HEK293 (cell line): ENCODE results near the gene NAGPA.
A peak's percentile ranks its signal among the peaks of the same experiment; 100 is the strongest.

Experiments
- CTCF ChIA-PET: fragments of 350-600 bp; formaldehyde crosslinking; extraction: SDS; loops from one replicate; lab custom pipeline; 2021; ENCODE audit warnings: antibody characterized with exemption; lab: Yijun Ruan, JAX
- POLR2A ChIA-PET: fragments of 300-600 bp; formaldehyde crosslinking; extraction: SDS; loops from one replicate; lab custom pipeline; 2020; ENCODE audit warnings: antibody characterized with exemption, inconsistent platforms; lab: Yijun Ruan, JAX
- H3K27ac ChIP-seq: fragments of 200-500 bp; sonication (Bioruptor generic); 2 replicates; pipeline ENCODE4 v1.5.1; 2014; ENCODE audit warnings: low read depth, low read length, control low read depth, inconsistent platforms; ENCODE audit errors: extremely low read depth
- H3K36me3 ChIP-seq, 2 experiments: fragments of 200-500 bp in 1 of 2; sonication (Bioruptor generic) in 1 of 2; 1 replicate in 1 of 2; 2 replicates in 1 of 2; pipeline ENCODE4 v1.5.1; 2014 to 2017; ENCODE audit warnings: inconsistent platforms in 2 of 2, low read length in 2 of 2; ENCODE audit not compliant: control insufficient read depth in 2 of 2, insufficient read depth in 1 of 2
- H3K4me1 ChIP-seq: fragments of 200-500 bp; sonication (Bioruptor generic); 2 replicates; pipeline ENCODE4 v1.5.1; 2014; ENCODE audit warnings: mild to moderate bottlenecking, low read length, inconsistent platforms; ENCODE audit not compliant: control insufficient read depth, insufficient read depth
- H3K4me3 ChIP-seq: 2 replicates; pipeline ENCODE4 v1.5.1; 2011; ENCODE audit warnings: low read depth, mild to moderate bottlenecking, control low read depth, low read length, moderate library complexity
- H3K9me3 ChIP-seq: fragments of 200-500 bp; sonication (Bioruptor generic); 2 replicates; pipeline ENCODE4 v1.5.1; 2014; ENCODE audit warnings: low read depth, low read length, inconsistent platforms; ENCODE audit not compliant: control insufficient read depth, insufficient read depth
- KLF17 ChIP-seq: fragments of 450-650 bp; formaldehyde crosslinking; IDR thresholded peaks from 2 replicates; pipeline ENCODE4 v1.5.1; 2016; ENCODE audit warnings: missing biosample characterization, missing genetic modification characterization
- ZBTB20 ChIP-seq: fragments of 450-650 bp; formaldehyde crosslinking; IDR thresholded peaks from 2 replicates; pipeline ENCODE4 v1.5.1; 2016; ENCODE audit warnings: missing biosample characterization, missing genetic modification characterization
- ZBTB7A ChIP-seq: fragments of 450-650 bp; formaldehyde crosslinking; IDR thresholded peaks from 2 replicates; pipeline ENCODE4 v1.5.1; 2016; ENCODE audit warnings: low read depth, missing biosample characterization, missing genetic modification characterization
- ZNF18 ChIP-seq: fragments of 450-650 bp; formaldehyde crosslinking; IDR thresholded peaks from 2 replicates; pipeline ENCODE4 v1.5.1; 2016; ENCODE audit warnings: missing biosample characterization, missing genetic modification characterization
- ZNF214 ChIP-seq: fragments of 450-650 bp; formaldehyde crosslinking; IDR thresholded peaks from 2 replicates; pipeline ENCODE4 v1.5.1; 2017; ENCODE audit warnings: missing biosample characterization, mild to moderate bottlenecking, missing genetic modification characterization, borderline replicate concordance
- ZNF221 ChIP-seq: fragments of 450-650 bp; formaldehyde crosslinking; IDR thresholded peaks from 2 replicates; pipeline ENCODE4 v1.5.1; 2017; ENCODE audit warnings: missing biosample characterization, missing genetic modification characterization, borderline replicate concordance
- ZNF391 ChIP-seq: fragments of 450-650 bp; formaldehyde crosslinking; IDR thresholded peaks from 2 replicates; pipeline ENCODE4 v1.5.1; 2016; ENCODE audit warnings: low read depth, missing biosample characterization, missing genetic modification characterization, borderline replicate concordance
- ZNF514 ChIP-seq: fragments of 450-650 bp; formaldehyde crosslinking; IDR thresholded peaks from 2 replicates; pipeline ENCODE4 v1.5.1; 2016; ENCODE audit warnings: missing biosample characterization, missing genetic modification characterization
- ZNF596 ChIP-seq: fragments of 450-650 bp; IDR thresholded peaks from 2 replicates; pipeline ENCODE4 v1.5.0; 2018; ENCODE audit warnings: missing biosample characterization, mild to moderate bottlenecking, missing genetic modification characterization, moderate library complexity
- ZNF629 ChIP-seq: fragments of 450-650 bp; formaldehyde crosslinking; IDR thresholded peaks from 2 replicates; pipeline ENCODE4 v1.5.1; 2017; ENCODE audit warnings: missing biosample characterization, missing genetic modification characterization
- ZNF677 ChIP-seq: fragments of 450-650 bp; IDR thresholded peaks from 2 replicates; pipeline ENCODE4 v1.5.0; 2018; ENCODE audit warnings: missing biosample characterization, mild to moderate bottlenecking, missing genetic modification characterization, moderate library complexity
- ZNF777 ChIP-seq: fragments of 450-650 bp; formaldehyde crosslinking; IDR thresholded peaks from 2 replicates; pipeline ENCODE4 v1.5.1; 2017; ENCODE audit warnings: missing biosample characterization, missing genetic modification characterization, borderline replicate concordance
- TF ChIP-seq, protein P1 (sequence below): fragments of 450-650 bp; formaldehyde crosslinking; IDR thresholded peaks from 2 replicates; pipeline ENCODE4 v1.5.1; 2016; ENCODE audit warnings: missing biosample characterization, missing genetic modification characterization, borderline replicate concordance
- TF ChIP-seq, protein P2 (sequence below): fragments of 450-650 bp; formaldehyde crosslinking; IDR thresholded peaks from 2 replicates; pipeline ENCODE4 v1.5.1; 2016; ENCODE audit warnings: missing biosample characterization, missing genetic modification characterization

The NAGPA gene

GRCh38 chr16:4990415-4990814 lies 43.3 kb downstream of the NAGPA start:
- Histone ChIP-seq H3K9me3 (no peaks in the 10 kb centered on the region), H3K36me3 (no peaks in the 10 kb centered on the region), H3K4me1 (no peaks in the 10 kb centered on the region), H3K4me3 (no peak overlapping the region)
- no peak for TF ChIP-seq ZNF596 (tag by site-specific recombination)
- TF ChIP-seq ZBTB7A (tag by site-specific recombination), result no peak
- TF ChIP-seq ZNF391 (tag by site-specific recombination), result no peak
- TF ChIP-seq, protein P1, sequence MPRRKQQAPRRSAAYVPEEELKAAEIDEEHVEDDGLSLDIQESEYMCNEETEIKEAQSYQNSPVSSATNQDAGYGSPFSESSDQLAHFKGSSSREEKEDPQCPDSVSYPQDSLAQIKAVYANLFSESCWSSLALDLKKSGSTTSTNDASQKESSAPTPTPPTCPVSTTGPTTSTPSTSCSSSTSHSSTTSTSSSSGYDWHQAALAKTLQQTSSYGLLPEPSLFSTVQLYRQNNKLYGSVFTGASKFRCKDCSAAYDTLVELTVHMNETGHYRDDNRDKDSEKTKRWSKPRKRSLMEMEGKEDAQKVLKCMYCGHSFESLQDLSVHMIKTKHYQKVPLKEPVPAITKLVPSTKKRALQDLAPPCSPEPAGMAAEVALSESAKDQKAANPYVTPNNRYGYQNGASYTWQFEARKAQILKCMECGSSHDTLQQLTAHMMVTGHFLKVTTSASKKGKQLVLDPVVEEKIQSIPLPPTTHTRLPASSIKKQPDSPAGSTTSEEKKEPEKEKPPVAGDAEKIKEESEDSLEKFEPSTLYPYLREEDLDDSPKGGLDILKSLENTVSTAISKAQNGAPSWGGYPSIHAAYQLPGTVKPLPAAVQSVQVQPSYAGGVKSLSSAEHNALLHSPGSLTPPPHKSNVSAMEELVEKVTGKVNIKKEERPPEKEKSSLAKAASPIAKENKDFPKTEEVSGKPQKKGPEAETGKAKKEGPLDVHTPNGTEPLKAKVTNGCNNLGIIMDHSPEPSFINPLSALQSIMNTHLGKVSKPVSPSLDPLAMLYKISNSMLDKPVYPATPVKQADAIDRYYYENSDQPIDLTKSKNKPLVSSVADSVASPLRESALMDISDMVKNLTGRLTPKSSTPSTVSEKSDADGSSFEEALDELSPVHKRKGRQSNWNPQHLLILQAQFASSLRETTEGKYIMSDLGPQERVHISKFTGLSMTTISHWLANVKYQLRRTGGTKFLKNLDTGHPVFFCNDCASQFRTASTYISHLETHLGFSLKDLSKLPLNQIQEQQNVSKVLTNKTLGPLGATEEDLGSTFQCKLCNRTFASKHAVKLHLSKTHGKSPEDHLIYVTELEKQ (tag by site-specific recombination), result no peak
- no peak for TF ChIP-seq ZNF777 (tag by site-specific recombination)
- no peak for TF ChIP-seq ZNF677 (tag by site-specific recombination)
- no peak for TF ChIP-seq ZNF629 (tag by site-specific recombination)
- TF ChIP-seq ZNF18 (tag by site-specific recombination), result no peak
- TF ChIP-seq ZNF214, result no peak
- TF ChIP-seq ZNF514 (tag by site-specific recombination), result no peak
- TF ChIP-seq, all 188 proteins: peak for 0
- CTCF ChIA-PET, result no interaction called here
- no peak overlapping the region for H3K27ac ChIP-seq
- POLR2A ChIA-PET, result no interaction called here

GRCh38 chr16:4989391-4990006 lies 44.2 kb downstream of the NAGPA start:
- no peak overlapping the region for H3K4me3 ChIP-seq
- no peaks in the 10 kb centered on the region for H3K9me3 ChIP-seq
- no peak overlapping the region for H3K27ac ChIP-seq
- TF ChIP-seq ZBTB20 (tag by site-specific recombination) (peak; percentile 43), KLF17 (no peak)
- CTCF ChIA-PET, result interaction anchor here (1.1 kb wide), 1 partner anchor 102 kb away, joined by 3 read pairs; no protein-coding TSS in a partner anchor
- no peaks in the 10 kb centered on the region for H3K36me3 ChIP-seq
- POLR2A ChIA-PET, result no interaction called here
- H3K4me1 ChIP-seq, result no peaks in the 10 kb centered on the region

DNA sequence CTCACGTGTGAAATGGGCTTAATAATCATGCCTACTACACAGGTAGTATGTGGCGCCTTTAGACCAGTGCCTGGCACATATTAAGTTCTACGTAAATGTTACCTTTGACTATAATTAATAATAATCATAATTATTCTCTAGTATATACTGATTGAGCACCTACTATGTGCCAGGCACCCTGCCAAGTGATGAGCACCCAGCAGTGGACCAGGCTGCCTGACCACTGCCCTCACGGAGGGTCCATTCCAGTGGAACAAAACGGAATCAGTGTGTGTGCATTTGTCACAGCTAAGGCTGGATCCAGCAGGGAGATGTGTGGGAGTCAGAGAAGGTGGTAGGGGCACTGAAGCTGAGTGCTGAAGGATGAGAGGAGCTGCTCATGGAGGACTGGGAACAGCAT lies 45.1 kb downstream of the NAGPA start:
- CTCF ChIA-PET, result no interaction called here
- no peak for TF ChIP-seq ZNF221
- TF ChIP-seq, protein P2, sequence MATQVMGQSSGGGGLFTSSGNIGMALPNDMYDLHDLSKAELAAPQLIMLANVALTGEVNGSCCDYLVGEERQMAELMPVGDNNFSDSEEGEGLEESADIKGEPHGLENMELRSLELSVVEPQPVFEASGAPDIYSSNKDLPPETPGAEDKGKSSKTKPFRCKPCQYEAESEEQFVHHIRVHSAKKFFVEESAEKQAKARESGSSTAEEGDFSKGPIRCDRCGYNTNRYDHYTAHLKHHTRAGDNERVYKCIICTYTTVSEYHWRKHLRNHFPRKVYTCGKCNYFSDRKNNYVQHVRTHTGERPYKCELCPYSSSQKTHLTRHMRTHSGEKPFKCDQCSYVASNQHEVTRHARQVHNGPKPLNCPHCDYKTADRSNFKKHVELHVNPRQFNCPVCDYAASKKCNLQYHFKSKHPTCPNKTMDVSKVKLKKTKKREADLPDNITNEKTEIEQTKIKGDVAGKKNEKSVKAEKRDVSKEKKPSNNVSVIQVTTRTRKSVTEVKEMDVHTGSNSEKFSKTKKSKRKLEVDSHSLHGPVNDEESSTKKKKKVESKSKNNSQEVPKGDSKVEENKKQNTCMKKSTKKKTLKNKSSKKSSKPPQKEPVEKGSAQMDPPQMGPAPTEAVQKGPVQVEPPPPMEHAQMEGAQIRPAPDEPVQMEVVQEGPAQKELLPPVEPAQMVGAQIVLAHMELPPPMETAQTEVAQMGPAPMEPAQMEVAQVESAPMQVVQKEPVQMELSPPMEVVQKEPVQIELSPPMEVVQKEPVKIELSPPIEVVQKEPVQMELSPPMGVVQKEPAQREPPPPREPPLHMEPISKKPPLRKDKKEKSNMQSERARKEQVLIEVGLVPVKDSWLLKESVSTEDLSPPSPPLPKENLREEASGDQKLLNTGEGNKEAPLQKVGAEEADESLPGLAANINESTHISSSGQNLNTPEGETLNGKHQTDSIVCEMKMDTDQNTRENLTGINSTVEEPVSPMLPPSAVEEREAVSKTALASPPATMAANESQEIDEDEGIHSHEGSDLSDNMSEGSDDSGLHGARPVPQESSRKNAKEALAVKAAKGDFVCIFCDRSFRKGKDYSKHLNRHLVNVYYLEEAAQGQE (tag by site-specific recombination), result no peak
- POLR2A ChIA-PET, result no interaction called here
- H3K27ac ChIP-seq, result no peak overlapping the region
- H3K9me3 ChIP-seq, result no peaks in the 10 kb centered on the region
- no peaks in the 10 kb centered on the region for H3K4me1 ChIP-seq
- H3K4me3 ChIP-seq, result no peak overlapping the region
- H3K36me3 ChIP-seq, result no peaks in the 10 kb centered on the region
